Epithelial cell of esophagus (primary cell): Measurements from ENCODE around the gene PPA1.

ENCODE experiments used
- DNase-seq: peaks from one replicate; pipeline ENCODE4 v3.0.0; 2010; ENCODE audit warnings: low read depth
- H3K4me3 ChIP-seq: 2 replicates; pipeline ENCODE4 v1.5.1; 2011; ENCODE audit warnings: mild to moderate bottlenecking, low read length, control low read depth
- TF ChIP-seq, protein P1 (sequence below): IDR thresholded peaks from 2 replicates; pipeline ENCODE4 v1.5.1; 2011; ENCODE audit warnings: low read depth, mild to moderate bottlenecking, low read length, control low read depth, inconsistent platforms; ENCODE audit not compliant: insufficient read depth; ENCODE audit errors: missing control alignments

PPA1 gene

DNA sequence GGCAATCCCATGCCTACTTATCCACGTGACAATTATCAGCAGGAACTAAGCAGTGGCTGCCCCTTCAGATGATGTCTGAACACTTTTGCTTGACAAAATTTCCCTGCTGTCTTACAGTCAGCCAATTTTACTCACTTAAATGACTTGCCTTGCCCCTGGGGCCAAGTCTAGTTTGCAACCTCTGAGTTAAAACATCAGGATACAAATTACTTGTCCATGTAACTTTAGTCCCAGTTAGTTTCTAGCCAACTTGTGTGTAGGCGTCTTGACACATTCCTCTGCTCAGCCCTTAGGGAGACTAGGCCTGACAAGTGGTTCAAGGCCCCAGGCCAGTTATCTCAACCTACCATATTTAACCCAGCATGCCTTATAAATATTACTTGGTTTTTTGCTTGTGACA, 75.1 kb downstream of the PPA1 start:
- no peak overlapping the region for H3K4me3 ChIP-seq
- TF ChIP-seq, protein P1, sequence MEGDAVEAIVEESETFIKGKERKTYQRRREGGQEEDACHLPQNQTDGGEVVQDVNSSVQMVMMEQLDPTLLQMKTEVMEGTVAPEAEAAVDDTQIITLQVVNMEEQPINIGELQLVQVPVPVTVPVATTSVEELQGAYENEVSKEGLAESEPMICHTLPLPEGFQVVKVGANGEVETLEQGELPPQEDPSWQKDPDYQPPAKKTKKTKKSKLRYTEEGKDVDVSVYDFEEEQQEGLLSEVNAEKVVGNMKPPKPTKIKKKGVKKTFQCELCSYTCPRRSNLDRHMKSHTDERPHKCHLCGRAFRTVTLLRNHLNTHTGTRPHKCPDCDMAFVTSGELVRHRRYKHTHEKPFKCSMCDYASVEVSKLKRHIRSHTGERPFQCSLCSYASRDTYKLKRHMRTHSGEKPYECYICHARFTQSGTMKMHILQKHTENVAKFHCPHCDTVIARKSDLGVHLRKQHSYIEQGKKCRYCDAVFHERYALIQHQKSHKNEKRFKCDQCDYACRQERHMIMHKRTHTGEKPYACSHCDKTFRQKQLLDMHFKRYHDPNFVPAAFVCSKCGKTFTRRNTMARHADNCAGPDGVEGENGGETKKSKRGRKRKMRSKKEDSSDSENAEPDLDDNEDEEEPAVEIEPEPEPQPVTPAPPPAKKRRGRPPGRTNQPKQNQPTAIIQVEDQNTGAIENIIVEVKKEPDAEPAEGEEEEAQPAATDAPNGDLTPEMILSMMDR = no peak
- DNase-seq = no peak

DNA sequence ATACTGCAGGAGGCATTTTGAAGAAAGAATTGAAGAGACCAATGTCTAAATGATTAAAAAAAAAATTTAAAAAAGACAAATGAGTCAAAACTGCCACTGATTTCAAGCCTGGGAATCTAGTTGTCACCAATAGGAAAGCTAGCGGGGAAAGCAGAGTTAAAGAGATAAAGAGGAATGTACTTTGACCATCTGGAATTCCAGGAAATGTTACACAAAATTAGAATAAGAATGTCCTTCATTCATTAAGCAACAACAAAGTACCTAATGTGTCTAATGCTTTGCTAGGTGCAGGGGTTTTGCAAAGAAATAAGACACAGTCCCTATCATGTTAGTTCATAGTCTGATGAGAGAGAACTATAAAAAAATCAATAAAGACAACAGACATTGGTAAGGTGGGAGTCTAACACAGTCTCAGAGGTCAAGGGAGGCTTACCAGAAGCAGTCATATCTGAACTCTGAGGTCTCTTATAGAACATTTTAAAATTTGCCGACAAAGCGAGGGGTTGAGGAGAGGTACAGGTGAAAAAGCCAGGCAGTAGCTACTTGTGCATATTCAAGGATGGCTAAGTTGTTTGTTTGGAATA, 77.9 kb downstream of the PPA1 start:
- no peak overlapping the region for H3K4me3 ChIP-seq
- DNase-seq = no peak
- TF ChIP-seq, protein P1 = no peak
